Gastroesophageal sphincter (tissue), 3 donors: ENCODE results near the gene RRAGC.

Source experiments
- EP300 ChIP-seq: sonication (generic); formaldehyde crosslinking; IDR thresholded peaks from one replicate; pipeline ENCODE4 v1.6.1; 2017; ENCODE audit warnings: antibody characterized with exemption, mild to moderate bottlenecking
- POLR2A ChIP-seq, 2 donors: fragments of 450-650 bp; IDR thresholded peaks; one replicate each; pipeline ENCODE4 v1.6.1; 2017; ENCODE audit warnings: antibody characterized with exemption in 2 of 2, mild to moderate bottlenecking in 2 of 2, moderate library complexity in 1 of 2
- POLR2AphosphoS5 ChIP-seq: sonication (generic); formaldehyde crosslinking; IDR thresholded peaks from one replicate; pipeline ENCODE4 v1.6.1; 2017; ENCODE audit warnings: antibody characterized with exemption
- TF ChIP-seq, protein P1 (sequence below), 4 experiments: fragments of 200-600 bp in 2 of 4; fragments of 450-650 bp in 2 of 4; sonication (generic) in 1 of 4; IDR thresholded peaks; one replicate each; pipeline ENCODE4 v1.5.1; 2017 to 2019; ENCODE audit warnings: antibody characterized with exemption in 4 of 4, mild to moderate bottlenecking in 2 of 4, moderate library complexity in 2 of 4

GRCh38 chr1:38819516-38819915, 40.1 kb downstream of the RRAGC start:
- TF ChIP-seq, protein P1, sequence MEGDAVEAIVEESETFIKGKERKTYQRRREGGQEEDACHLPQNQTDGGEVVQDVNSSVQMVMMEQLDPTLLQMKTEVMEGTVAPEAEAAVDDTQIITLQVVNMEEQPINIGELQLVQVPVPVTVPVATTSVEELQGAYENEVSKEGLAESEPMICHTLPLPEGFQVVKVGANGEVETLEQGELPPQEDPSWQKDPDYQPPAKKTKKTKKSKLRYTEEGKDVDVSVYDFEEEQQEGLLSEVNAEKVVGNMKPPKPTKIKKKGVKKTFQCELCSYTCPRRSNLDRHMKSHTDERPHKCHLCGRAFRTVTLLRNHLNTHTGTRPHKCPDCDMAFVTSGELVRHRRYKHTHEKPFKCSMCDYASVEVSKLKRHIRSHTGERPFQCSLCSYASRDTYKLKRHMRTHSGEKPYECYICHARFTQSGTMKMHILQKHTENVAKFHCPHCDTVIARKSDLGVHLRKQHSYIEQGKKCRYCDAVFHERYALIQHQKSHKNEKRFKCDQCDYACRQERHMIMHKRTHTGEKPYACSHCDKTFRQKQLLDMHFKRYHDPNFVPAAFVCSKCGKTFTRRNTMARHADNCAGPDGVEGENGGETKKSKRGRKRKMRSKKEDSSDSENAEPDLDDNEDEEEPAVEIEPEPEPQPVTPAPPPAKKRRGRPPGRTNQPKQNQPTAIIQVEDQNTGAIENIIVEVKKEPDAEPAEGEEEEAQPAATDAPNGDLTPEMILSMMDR (IDR thresholded peaks at IDR 0.05) = no peak
- TF ChIP-seq POLR2A (IDR thresholded peaks at IDR 0.05) (no peak), EP300 (no peak), POLR2AphosphoS5 (no peak)
